ENCODE results near the gene TMEM201. TPM values are rescaled to one million over a fixed set of nuclear protein-coding genes. Genes with fewer than 3 reads are reported as not detected.
A peak's percentile ranks its signal among the peaks of the same experiment; 100 is the strongest.
"Not testable (repeated sequence)": the region's sequence is repeated elsewhere in the genome, so short reads cannot be mapped to it uniquely, and the experiment has no call there.

The TMEM201 gene
- total RNA-seq, 2 experiments from 2014 or later = 7.5 to 21.9 TPM

- peak; percentile 24 for DNase-seq (ENCODE audit: low spot score)
These were observed 27.3 kb upstream of the TMEM201 start for GRCh38 chr1:9561429-9561828.

DNA sequence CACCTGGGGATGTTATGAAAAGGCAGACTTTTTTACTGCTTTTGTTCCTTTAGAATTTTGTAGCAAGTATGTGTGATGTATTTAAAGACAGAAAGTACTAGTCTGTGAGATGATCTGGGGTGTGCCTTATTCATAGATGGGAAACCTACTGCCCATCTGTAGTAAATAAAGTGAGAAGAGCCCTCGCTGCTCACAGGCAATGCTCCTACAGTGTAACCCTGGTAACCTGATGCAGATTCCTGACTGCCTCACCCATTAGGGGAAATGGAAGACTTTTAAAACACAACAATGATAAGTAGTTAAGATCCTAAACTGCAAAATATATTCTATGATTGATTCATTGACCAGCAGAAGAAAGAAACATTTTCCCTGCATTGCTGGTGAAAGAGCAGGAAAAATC, 19.4 kb upstream of the TMEM201 start:
- TSS peak; percentile 18 for BruUV-seq (replicated peaks)
- CTCF ChIA-PET (ENCODE audit: unreplicated experiment) = interaction anchor here (1.4 kb wide), 1 partner anchor 16 kb away, joined by 3 read pairs; no protein-coding TSS in a partner anchor

More at GRCh38 chr1:9561429-9561828, 27.3 kb upstream of the TMEM201 start:
- Histone ChIP-seq H3K36me3 (ENCODE audit: insufficient read depth, low read length) (peaks cover 77% of the 10 kb centered on the region), H3K9me3 (ENCODE audit: low read length) (peaks cover 11% of the 10 kb centered on the region; the same call in 1 of the 2 replicates), H3K4me3 (ENCODE audit: low read depth, low read length, poor library complexity, severe bottlenecking) (no peak overlapping the region), H3K9me2 (ENCODE audit: insufficient read depth, low read length) (no peaks in the 10 kb centered on the region), H2AFZ (ENCODE audit: low read length) (no peak overlapping the region), H3K4me1 (ENCODE audit: insufficient read depth, low read length, poor library complexity, severe bottlenecking) (peaks cover 52% of the 10 kb centered on the region), H3K4me2 (ENCODE audit: low read length) (no peak overlapping the region), H3K79me2 (ENCODE audit: insufficient read depth, low read depth, low read length) (peaks cover 40% of the 10 kb centered on the region; the same call in 1 of the 2 replicates), H4K20me1 (ENCODE audit: insufficient read depth, low read length) (no peaks in the 10 kb centered on the region), H3K27ac (ENCODE audit: low read depth, low read length, poor library complexity, severe bottlenecking) (no peak overlapping the region)
- POLR2A ChIA-PET = interaction anchor here (0.6 to 0.7 kb wide), 3 partner anchors 11 to 801 kb away, joined by 3 to 4 read pairs (median 4); no protein-coding TSS in a partner anchor
- intact Hi-C loops (cut with micrococcal nuclease; ENCODE audit: unreplicated experiment) = loop anchor here (2.0 kb wide), 1 partner anchor 23 kb away; the partner anchor contains the start of gene SLC25A33
- CTCF ChIA-PET (ENCODE audit: unreplicated experiment) = interaction anchor here (0.6 kb wide), 1 partner anchor 389 kb away, joined by 3 read pairs; no protein-coding TSS in a partner anchor
- TSS peak; percentile 43 for BruUV-seq (replicated peaks)
- TF ChIP-seq EZH2phosphoT487 (IDR thresholded peaks at IDR 0.05; ENCODE audit: borderline replicate concordance, low read depth, low read length) = no peak
- TF ChIP-seq, protein P1, sequence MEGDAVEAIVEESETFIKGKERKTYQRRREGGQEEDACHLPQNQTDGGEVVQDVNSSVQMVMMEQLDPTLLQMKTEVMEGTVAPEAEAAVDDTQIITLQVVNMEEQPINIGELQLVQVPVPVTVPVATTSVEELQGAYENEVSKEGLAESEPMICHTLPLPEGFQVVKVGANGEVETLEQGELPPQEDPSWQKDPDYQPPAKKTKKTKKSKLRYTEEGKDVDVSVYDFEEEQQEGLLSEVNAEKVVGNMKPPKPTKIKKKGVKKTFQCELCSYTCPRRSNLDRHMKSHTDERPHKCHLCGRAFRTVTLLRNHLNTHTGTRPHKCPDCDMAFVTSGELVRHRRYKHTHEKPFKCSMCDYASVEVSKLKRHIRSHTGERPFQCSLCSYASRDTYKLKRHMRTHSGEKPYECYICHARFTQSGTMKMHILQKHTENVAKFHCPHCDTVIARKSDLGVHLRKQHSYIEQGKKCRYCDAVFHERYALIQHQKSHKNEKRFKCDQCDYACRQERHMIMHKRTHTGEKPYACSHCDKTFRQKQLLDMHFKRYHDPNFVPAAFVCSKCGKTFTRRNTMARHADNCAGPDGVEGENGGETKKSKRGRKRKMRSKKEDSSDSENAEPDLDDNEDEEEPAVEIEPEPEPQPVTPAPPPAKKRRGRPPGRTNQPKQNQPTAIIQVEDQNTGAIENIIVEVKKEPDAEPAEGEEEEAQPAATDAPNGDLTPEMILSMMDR (conservative IDR thresholded peaks at IDR 0.05; ENCODE audit: low read length) = no peak

GRCh38 chr1:9570886-9571529, 17.7 kb upstream of the TMEM201 start:
- peaks cover 50% of the 10 kb centered on the region for H3K36me3 ChIP-seq (ENCODE audit: insufficient read depth, low read length)
- POLR2A ChIA-PET = interaction anchor here (0.5 to 1.6 kb wide), 5 partner anchors 12 to 60 kb away, joined by 3 to 5 read pairs (median 4); no protein-coding TSS in a partner anchor
- not testable (repeated sequence) for H3K4me3 ChIP-seq (ENCODE audit: low read depth, low read length, poor library complexity, severe bottlenecking); H3K9me3 ChIP-seq (ENCODE audit: low read length); BruUV-seq (replicated peaks); DNase-seq (ENCODE audit: low spot score); H3K9me2 ChIP-seq (ENCODE audit: insufficient read depth, low read length); H4K20me1 ChIP-seq (ENCODE audit: insufficient read depth, low read length); H3K4me2 ChIP-seq (ENCODE audit: low read length); H2AFZ ChIP-seq (ENCODE audit: low read length); H3K27ac ChIP-seq (ENCODE audit: low read depth, low read length, poor library complexity, severe bottlenecking); H3K79me2 ChIP-seq (ENCODE audit: insufficient read depth, low read depth, low read length)
- CTCF ChIA-PET (ENCODE audit: unreplicated experiment) = interaction anchor here (1.1 kb wide), 1 partner anchor 75 kb away, joined by 3 read pairs; no protein-coding TSS in a partner anchor
- intact Hi-C loops (cut with micrococcal nuclease; ENCODE audit: unreplicated experiment) = loop anchor here (5.0 kb wide), 2 partner anchors 34 to 284 kb away; partner anchors contain the start of gene SLC25A33
- H3K4me1 ChIP-seq (ENCODE audit: insufficient read depth, low read length, poor library complexity, severe bottlenecking) = peaks cover 40% of the 10 kb centered on the region

More for the DNA sequence above, 19.4 kb upstream of the TMEM201 start:
- Histone ChIP-seq H3K79me2 (ENCODE audit: insufficient read depth, low read depth, low read length) (no peaks in the 10 kb centered on the region; the same call in 1 of the 2 replicates), H3K36me3 (ENCODE audit: insufficient read depth, low read length) (peaks cover 54% of the 10 kb centered on the region), H3K9me2 (ENCODE audit: insufficient read depth, low read length) (no peaks in the 10 kb centered on the region), H2AFZ (ENCODE audit: low read length) (no peak overlapping the region), H3K9me3 (ENCODE audit: low read length) (peaks cover under 1% of the 10 kb centered on the region; the same call in 1 of the 2 replicates), H3K27ac (ENCODE audit: low read depth, low read length, poor library complexity, severe bottlenecking) (peak overlapping the region; percentile 66), H3K4me2 (ENCODE audit: low read length) (peak overlapping the region; percentile 41), H3K4me3 (ENCODE audit: low read depth, low read length, poor library complexity, severe bottlenecking) (no peak overlapping the region), H3K4me1 (ENCODE audit: insufficient read depth, low read length, poor library complexity, severe bottlenecking) (peaks cover 41% of the 10 kb centered on the region), H4K20me1 (ENCODE audit: insufficient read depth, low read length) (no peaks in the 10 kb centered on the region)
- intact Hi-C loops (cut with micrococcal nuclease; ENCODE audit: unreplicated experiment) = no loop called here
- TF ChIP-seq, protein P1 (conservative IDR thresholded peaks at IDR 0.05; ENCODE audit: low read length) = no peak
- TF ChIP-seq EZH2phosphoT487 (IDR thresholded peaks at IDR 0.05; ENCODE audit: borderline replicate concordance, low read depth, low read length) = no peak
- peak; percentile 27 for DNase-seq (ENCODE audit: low spot score)
- POLR2A ChIA-PET = interaction anchor here (0.7 to 1.6 kb wide), 6 partner anchors 12 to 196 kb away, joined by 3 to 6 read pairs (median 4); no protein-coding TSS in a partner anchor

Measured in OCI-LY7 (cell line).